IMR-90 (cell line): ENCODE measurements around the gene MBTD1. TPM values are rescaled to one million over a fixed set of nuclear protein-coding genes. Genes with fewer than 3 reads are reported as not detected.

ENCODE experiments used
- ATAC-seq: fragments of 200-7000 bp; cut with Tn5 transposase; 2 replicates; pipeline ENCODE4 v1.9.1; 2020; ENCODE audit warnings: low read depth, mild to moderate bottlenecking, moderate library complexity
- BruUV-seq: library from RNA; stranded (reverse); fragments of 400-500 nt; replicated peaks from 2 replicates; lab custom pipeline; 2021; lab: Mats Ljungman, UMichigan
- CTCF ChIA-PET: fragments of 300-600 bp; formaldehyde crosslinking; extraction: SDS; loops from one replicate; lab custom pipeline; 2021; ENCODE audit warnings: antibody characterized with exemption; lab: Yijun Ruan, JAX
- POLR2A ChIA-PET: fragments of 300-600 bp; sonication (Branson Sonifier 250); formaldehyde crosslinking; loops from one replicate; lab custom pipeline; 2022; ENCODE audit warnings: antibody characterized with exemption; ENCODE audit not compliant: unreplicated experiment; lab: Charles Lee
- DNase-seq: peaks from one replicate; pipeline ENCODE4 v3.0.0; 2013
- H2AFZ ChIP-seq: replicated peaks from 2 replicates; pipeline ENCODE3; 2013; ENCODE audit warnings: low read length, mild to moderate bottlenecking; ENCODE audit not compliant: poor library complexity
- H2AK5ac ChIP-seq: 2 replicates; pipeline ENCODE4 v1.6.1; 2013; ENCODE audit warnings: low read depth, low read length, inconsistent platforms
- H2AK9ac ChIP-seq: replicated peaks from 2 replicates; pipeline ENCODE3; 2013; ENCODE audit warnings: mild to moderate bottlenecking, low read depth, low read length, moderate library complexity; ENCODE audit not compliant: poor library complexity
- H2BK120ac ChIP-seq: 2 replicates; pipeline ENCODE4 v1.6.1; 2013; ENCODE audit warnings: low read depth, low read length, inconsistent platforms
- H2BK15ac ChIP-seq: 3 replicates; pipeline ENCODE4 v1.6.1; 2013; ENCODE audit warnings: low read depth, low read length, inconsistent platforms
- H2BK20ac ChIP-seq: 2 replicates; pipeline ENCODE4 v1.6.1; 2013; ENCODE audit warnings: low read depth, mild to moderate bottlenecking, inconsistent platforms, low read length, moderate library complexity
- H2BK5ac ChIP-seq: 2 replicates; pipeline ENCODE4 v1.6.1; 2013; ENCODE audit warnings: mild to moderate bottlenecking, low read depth, low read length, inconsistent platforms; ENCODE audit not compliant: poor library complexity, severe bottlenecking
- H3K14ac ChIP-seq: replicated peaks from 2 replicates; pipeline ENCODE4 v1.6.1; 2013; ENCODE audit warnings: low read depth, low read length, inconsistent platforms
- H3K18ac ChIP-seq: 2 replicates; pipeline ENCODE4 v1.6.1; 2013; ENCODE audit warnings: low read depth, low read length, control low read depth
- H3K23ac ChIP-seq: 2 replicates; pipeline ENCODE4 v1.6.1; 2013; ENCODE audit warnings: low read depth, low read length, inconsistent platforms
- H3K27ac ChIP-seq: 2 replicates; pipeline ENCODE4 v1.5.1; 2013; ENCODE audit warnings: mild to moderate bottlenecking, control low read depth, low read length; ENCODE audit not compliant: insufficient read depth
- H3K27me3 ChIP-seq: 2 replicates; pipeline ENCODE4 v1.6.1; 2013; ENCODE audit warnings: low read length; ENCODE audit not compliant: control insufficient read depth, insufficient read depth
- H3K36me3 ChIP-seq: 2 replicates; pipeline ENCODE4 v1.6.1; 2013; ENCODE audit warnings: low read length, mixed read lengths; ENCODE audit not compliant: control insufficient read depth, insufficient read depth
- H3K4ac ChIP-seq: 2 replicates; pipeline ENCODE4 v1.6.1; 2013; ENCODE audit warnings: low read depth, low read length, inconsistent platforms
- H3K4me1 ChIP-seq: 2 replicates; pipeline ENCODE4 v1.6.1; 2013; ENCODE audit warnings: low read length, mixed read lengths; ENCODE audit not compliant: control insufficient read depth, insufficient read depth
- H3K4me2 ChIP-seq: 2 replicates; pipeline ENCODE4 v1.6.1; 2013; ENCODE audit warnings: low read depth, mild to moderate bottlenecking, control low read depth, low read length, moderate library complexity
- H3K4me3 ChIP-seq: 2 replicates; pipeline ENCODE4 v1.5.1; 2013; ENCODE audit warnings: low read depth, mild to moderate bottlenecking, control low read depth, low read length, moderate library complexity; ENCODE audit not compliant: insufficient read depth
- H3K56ac ChIP-seq: 2 replicates; pipeline ENCODE4 v1.6.1; 2013; ENCODE audit warnings: low read length, inconsistent platforms; ENCODE audit not compliant: insufficient read depth; ENCODE audit errors: extremely low read depth
- H3K79me1 ChIP-seq, 2 experiments: 2 replicates each; pipeline ENCODE4 v1.6.1; 2013; ENCODE audit warnings: low read length in 2 of 2, inconsistent platforms in 1 of 2, low read depth in 1 of 2
- H3K9ac ChIP-seq: 2 replicates; pipeline ENCODE4 v1.6.1; 2013; ENCODE audit warnings: low read depth, low read length, control low read depth
- H3K9me1 ChIP-seq: 2 replicates; pipeline ENCODE4 v1.6.1; 2013; ENCODE audit warnings: low read length, inconsistent platforms; ENCODE audit not compliant: insufficient read depth
- H3K9me3 ChIP-seq: 2 replicates; pipeline ENCODE4 v1.6.1; 2013; ENCODE audit warnings: low read length; ENCODE audit not compliant: control insufficient read depth, insufficient read depth
- H4K20me1 ChIP-seq: 2 replicates; pipeline ENCODE4 v1.6.1; 2013; ENCODE audit warnings: low read length, inconsistent platforms; ENCODE audit not compliant: insufficient read depth
- H4K5ac ChIP-seq: 2 replicates; pipeline ENCODE4 v1.6.1; 2013; ENCODE audit warnings: mild to moderate bottlenecking, low read depth, low read length, control low read depth
- H4K8ac ChIP-seq, 2 experiments: 2 replicates each; pipeline ENCODE4 v1.6.1; 2013; ENCODE audit warnings: low read depth in 2 of 2, low read length in 2 of 2, control low read depth in 1 of 2, inconsistent platforms in 1 of 2
- H4K91ac ChIP-seq: 2 replicates; pipeline ENCODE4 v1.6.1; 2013; ENCODE audit warnings: low read depth, low read length, inconsistent platforms; ENCODE audit not compliant: insufficient read depth
- CEBPB ChIP-seq: IDR thresholded peaks from 2 replicates; pipeline ENCODE4 v1.6.1; 2012; ENCODE audit warnings: low read depth, low read length, improper control_type of control experiment
- ELK1 ChIP-seq: fragments of 150-350 bp; IDR thresholded peaks from 2 replicates; pipeline ENCODE4 v1.6.1; 2016; ENCODE audit warnings: low read depth, mild to moderate bottlenecking, low read length, moderate library complexity, borderline replicate concordance
- MAZ ChIP-seq: IDR thresholded peaks from 2 replicates; pipeline ENCODE4 v1.6.1; 2012; ENCODE audit warnings: low read depth, mild to moderate bottlenecking, low read length, improper control_type of control experiment, moderate library complexity, borderline replicate concordance
- POLR2A ChIP-seq: IDR thresholded peaks from 2 replicates; pipeline ENCODE4 v1.6.1; 2012; ENCODE audit warnings: mild to moderate bottlenecking, low read depth, low read length
- RAD21 ChIP-seq: IDR thresholded peaks from 2 replicates; pipeline ENCODE4 v1.6.1; 2012; ENCODE audit warnings: low read length, improper control_type of control experiment
- SMC3 ChIP-seq: fragments of 150-350 bp; IDR thresholded peaks from 2 replicates; pipeline ENCODE4 v1.6.1; 2016; ENCODE audit warnings: low read depth, mild to moderate bottlenecking, antibody characterized with exemption, low read length, moderate library complexity
- WGBS, 2 experiments: methylation state at CpG; one replicate each; pipeline versions ENCODE4 v1.1.5 to v1.1.7; 2013; ENCODE audit warnings: missing lambda C conversion rate in 2 of 2; ENCODE audit not compliant: insufficient read length in 1 of 2; ENCODE audit errors: extremely low coverage in 2 of 2; 5-methylcytosine and 5-hydroxymethylcytosine counted together
- dilution Hi-C: fragments of 300-500 bp; cut with HindIII; formaldehyde crosslinking; loops from one replicate; pipeline ENCODE4 v1.14.3; 2018; ENCODE audit warnings: low sequenced_read_pairs; ENCODE audit not compliant: unreplicated experiment
- in situ Hi-C: fragments of 300-500 bp; cut with MboI; formaldehyde crosslinking; loops from 3 replicates; pipeline ENCODE4 v1.14.3; 2019; ENCODE audit warnings: low sequenced_read_pairs, inconsistent platforms, mixed read lengths
- intact Hi-C: fragments of 100-400 bp; cut with micrococcal nuclease; formaldehyde crosslinking; loops from 2 replicates; pipeline ENCODE4 v1.10.0; 2022
- polyA plus RNA-seq, 3 experiments: library from polyadenylated mRNA; depleted of rRNA; stranded (reverse); fragments of >200 nt; gene quantifications; 2 replicates each; pipeline ENCODE4 v1.2.3, GENCODE V29; 2012; ENCODE audit warnings: low replicate concordance in 1 of 3
- total RNA-seq: library from RNA; depleted of rRNA; stranded (reverse); fragments of >200 nt; gene quantifications from 2 replicates; pipeline ENCODE4 v1.2.3, GENCODE V29; 2012

The MBTD1 gene
- total and polyA plus RNA-seq, 2 of the 4 experiments (the other 2 are of a cell fraction): 3.2 to 5.6 TPM

DNA sequence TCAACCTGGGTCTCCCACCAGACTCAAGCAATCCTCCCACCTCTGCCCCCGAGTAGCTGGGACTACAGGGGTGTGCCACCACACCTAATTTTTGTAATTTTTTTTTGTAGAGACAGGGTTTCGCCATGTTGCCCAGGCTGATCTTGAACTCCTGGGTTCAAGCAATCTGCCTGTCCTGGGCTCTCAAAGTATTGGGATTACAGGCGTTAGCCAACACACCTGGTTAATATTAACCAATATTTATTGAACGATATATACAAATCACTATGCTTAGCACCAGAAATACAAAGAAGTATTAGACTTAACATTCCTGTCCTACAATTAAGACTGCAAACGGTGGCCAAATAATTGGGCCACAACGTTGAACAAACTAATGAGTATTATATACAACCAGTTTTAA is 4.2 kb downstream of the MBTD1 start:
- H3K4me2 ChIP-seq: no peak overlapping the region
- no peak overlapping the region for H3K23ac ChIP-seq
- no peak for TF ChIP-seq MAZ
- TF ChIP-seq SMC3: no peak
- no peak for TF ChIP-seq CEBPB
- TF ChIP-seq POLR2A: no peak
- TF ChIP-seq RAD21: no peak
- TF ChIP-seq ELK1: no peak
- no peaks in the 10 kb centered on the region; the same call in 1 of the 2 replicates for H3K4me1 ChIP-seq
- WGBS, 2 experiments: no CpG with 5 or more reads among the region's 6 CpGs
- H2BK5ac ChIP-seq: no peak overlapping the region
- no peak overlapping the region for H3K27ac ChIP-seq
- H2BK20ac ChIP-seq: no peak overlapping the region
- peaks cover 9 to 35% of the 10 kb centered on the region in 2 experiments for H3K79me1 ChIP-seq
- no peak overlapping the region for H3K14ac ChIP-seq
- no peak overlapping the region for H3K4ac ChIP-seq
- H3K4me3 ChIP-seq: no peak overlapping the region
- peaks cover 2% of the 10 kb centered on the region; the same call in 1 of the 2 replicates for H3K9me1 ChIP-seq
- H3K27me3 ChIP-seq: no peaks in the 10 kb centered on the region
- H4K8ac ChIP-seq: no peak overlapping the region
- CTCF ChIA-PET: no interaction called here
- peaks cover 10% of the 10 kb centered on the region for H3K36me3 ChIP-seq
- H2AFZ ChIP-seq: no peak overlapping the region
- H2BK15ac ChIP-seq: no peak overlapping the region
- H3K9me3 ChIP-seq: no peaks in the 10 kb centered on the region
- POLR2A ChIA-PET: no interaction called here
- no TSS peak for BruUV-seq
- H2AK9ac ChIP-seq: no peak overlapping the region
- H3K18ac ChIP-seq: no peak overlapping the region
- peaks cover 14% of the 10 kb centered on the region for H4K20me1 ChIP-seq
- no peak overlapping the region for H3K56ac ChIP-seq
- intact Hi-C loops (loop anchor here (5.0 kb wide), 1 partner anchor 38 kb away; no protein-coding TSS in a partner anchor), in situ Hi-C loops (no loop called here), dilution Hi-C loops (no loop called here)
- DNase-seq (no peak), ATAC-seq (no peak)
- H3K9ac ChIP-seq: no peak overlapping the region
- H4K5ac ChIP-seq: no peak overlapping the region
- no peak overlapping the region for H2BK120ac ChIP-seq
- H4K91ac ChIP-seq: no peak overlapping the region
- H2AK5ac ChIP-seq: no peak overlapping the region
